ENCODE results near the gene KRTAP9-9.
"Not testable (repeated sequence)": the region's sequence is repeated elsewhere in the genome, so short reads cannot be mapped to it uniquely, and the experiment has no call there.

The KRTAP9-9 gene

DNA sequence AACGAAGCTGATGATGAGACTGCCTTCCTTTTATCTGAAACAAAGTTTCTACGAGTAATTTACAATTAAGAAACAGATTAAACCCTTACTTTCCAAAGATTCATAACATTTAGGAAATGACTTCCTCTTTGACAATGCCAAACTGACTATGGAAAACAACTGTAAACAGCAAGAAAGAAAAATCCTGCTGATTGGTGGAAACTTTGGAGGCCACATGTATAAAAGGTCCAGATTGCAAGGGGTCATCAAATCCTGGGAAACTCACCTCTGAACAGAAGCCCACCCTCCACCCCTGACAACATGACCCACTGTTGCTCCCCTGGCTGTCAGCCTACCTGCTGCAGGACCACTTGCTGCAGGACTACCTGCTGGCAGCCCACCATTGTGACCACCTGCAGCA, 9.9 kb downstream of the KRTAP9-9 start, which contains the start of gene KRTAP9-6:
Gene KRTAP9-6 (plus strand): TSS at position 301 of the 400 bp plus-strand sequence. CDS start 0 bp downstream, at position 301.
- DNase-seq (ENCODE audit: low spot score), result no peak

DNA sequence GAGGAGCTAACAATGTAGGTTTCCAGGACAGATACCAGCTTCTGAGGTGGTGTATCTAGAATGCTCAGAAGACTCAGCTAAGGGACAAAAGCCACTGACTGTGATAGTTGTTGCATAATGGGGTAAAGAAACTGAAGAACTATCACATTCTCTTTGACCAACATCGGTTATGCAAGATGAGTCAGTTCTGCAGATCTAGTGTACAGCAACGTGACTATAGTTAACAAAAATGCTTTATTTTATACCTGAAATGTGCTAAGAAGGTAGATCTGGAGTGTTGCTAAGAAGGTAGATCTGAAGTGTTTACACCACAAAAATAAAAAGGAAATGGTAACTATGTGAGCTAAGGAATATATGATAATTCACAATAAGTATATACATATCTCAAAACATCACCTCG, 12.5 kb downstream of the KRTAP9-9 start:
- no peak for DNase-seq (ENCODE audit: low spot score)

- not testable (repeated sequence) for DNase-seq (ENCODE audit: low spot score)
These were observed 16.1 kb downstream of the KRTAP9-9 start for GRCh38 chr17:41271323-41271722.

- DNase-seq (ENCODE audit: low spot score), result no peak
These were observed 16.7 kb downstream of the KRTAP9-9 start for GRCh38 chr17:41271858-41272257.

DNA sequence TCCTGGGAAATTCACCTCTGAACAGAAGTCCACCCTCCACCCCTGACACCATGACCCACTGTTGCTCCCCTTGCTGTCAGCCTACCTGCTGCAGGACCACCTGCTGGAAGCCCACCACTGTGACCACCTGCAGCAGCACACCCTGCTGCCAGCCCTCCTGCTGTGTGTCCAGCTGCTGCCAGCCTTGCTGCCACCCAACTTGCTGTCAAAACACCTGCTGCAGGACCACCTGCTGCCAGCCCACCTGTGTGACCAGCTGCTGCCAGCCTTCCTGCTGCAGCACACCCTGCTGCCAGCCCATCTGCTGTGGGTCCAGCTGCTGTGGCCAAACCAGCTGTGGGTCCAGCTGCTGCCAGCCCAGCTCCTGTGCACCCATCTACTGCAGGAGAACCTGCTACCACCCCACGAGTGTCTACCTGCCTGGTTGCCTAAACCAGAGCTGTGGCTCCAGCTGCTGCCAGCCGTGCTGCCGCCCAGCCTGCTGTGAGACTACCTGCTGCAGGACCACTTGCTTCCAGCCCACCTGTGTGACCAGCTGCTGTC, 20.5 kb downstream of the KRTAP9-9 start, which contains the start of gene KRTAP9-7:
Gene KRTAP9-7 (plus strand): TSS at position 51 of the 543 bp plus-strand sequence. CDS start 0 bp downstream, at position 51.
- not testable (repeated sequence) for DNase-seq (ENCODE audit: low spot score)

GRCh38 chr17:41278176-41278955, 23.2 kb downstream of the KRTAP9-9 start:
- no peak for DNase-seq (ENCODE audit: low spot score)

- DNase-seq (ENCODE audit: low spot score), result no peak
These were observed 28.9 kb downstream of the KRTAP9-9 start for GRCh38 chr17:41284043-41284442.

GRCh38 chr17:41284546-41284945, 29.4 kb downstream of the KRTAP9-9 start:
- DNase-seq (ENCODE audit: low spot score), result no peak

GRCh38 chr17:41287050-41287449, 31.9 kb downstream of the KRTAP9-9 start:
- DNase-seq (ENCODE audit: low spot score), result no peak

DNA sequence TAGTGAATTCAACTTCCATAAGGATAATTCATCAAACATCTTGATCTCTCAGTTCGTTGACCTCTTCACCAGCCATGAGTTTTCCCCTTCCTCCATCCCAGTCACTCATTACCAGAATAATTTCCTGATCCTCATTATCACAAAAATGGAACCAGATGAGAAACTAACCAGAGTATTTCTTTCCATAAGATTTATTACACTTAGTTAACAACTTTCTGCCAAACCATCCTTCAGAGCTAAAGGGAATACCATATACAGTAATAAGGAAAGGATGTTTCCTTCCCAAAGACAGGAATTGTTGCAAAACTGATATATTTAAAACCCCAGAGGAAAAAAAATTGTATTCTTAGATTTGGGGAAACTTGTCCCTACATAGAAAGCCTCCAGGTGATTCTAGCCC, 38.8 kb downstream of the KRTAP9-9 start:
- DNase-seq (ENCODE audit: low spot score), result no peak

DNA sequence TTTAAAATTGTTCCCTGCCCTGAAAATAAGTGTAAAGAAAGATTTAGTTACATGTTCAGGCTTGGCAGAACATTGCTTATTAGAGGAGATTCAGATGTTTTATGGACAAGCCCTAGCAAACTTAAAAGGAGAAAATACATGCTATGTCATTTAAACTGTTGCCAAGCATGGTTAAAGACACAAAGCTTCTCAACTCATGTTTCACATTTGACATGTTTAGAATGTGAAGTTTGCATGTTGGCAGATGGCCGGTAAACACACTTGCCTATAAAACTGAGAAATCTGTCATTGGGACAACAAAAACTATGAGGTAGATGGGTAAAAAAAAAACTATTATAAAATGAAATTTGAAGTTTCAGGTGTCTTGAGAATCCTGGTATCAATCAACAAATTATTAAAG, 41.7 kb downstream of the KRTAP9-9 start:
- no peak for DNase-seq (ENCODE audit: low spot score)

GRCh38 chr17:41298458-41299135, 43.4 kb downstream of the KRTAP9-9 start:
- no peak for DNase-seq (ENCODE audit: low spot score)

GRCh38 chr17:41301204-41301790, 46.1 kb downstream of the KRTAP9-9 start:
- DNase-seq (ENCODE audit: low spot score), result no peak

- no peak for DNase-seq (ENCODE audit: low spot score)
These were observed 47.0 kb downstream of the KRTAP9-9 start, which contains the start of gene KRTAP29-1 for GRCh38 chr17:41301916-41302901. KRTAP29-1 (minus strand) TSS chr17:41302851; CDS start chr17:41302851, 0 bp downstream.

DNA sequence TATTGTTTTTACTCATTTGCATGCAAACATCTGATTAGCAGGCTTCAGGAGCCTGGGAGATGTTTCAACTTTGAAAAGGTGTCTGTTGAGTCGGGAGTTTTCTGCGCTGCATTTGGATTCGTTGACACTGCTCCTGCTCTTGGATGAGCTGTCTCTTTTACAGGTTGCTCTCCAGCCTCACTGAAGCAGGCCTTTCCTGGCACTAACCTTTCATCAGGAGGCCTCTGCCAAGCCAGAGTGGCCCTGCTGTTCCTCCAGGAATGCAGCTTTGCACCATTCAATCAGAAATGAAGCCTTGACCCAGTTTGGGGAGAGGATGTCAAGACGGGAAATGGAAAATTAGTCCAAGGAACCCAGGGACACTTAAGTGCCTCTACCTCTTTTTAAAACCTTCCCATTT, 47.8 kb downstream of the KRTAP9-9 start:
- DNase-seq (ENCODE audit: low spot score), result no peak

GRCh38 chr17:41304091-41304490, 48.9 kb downstream of the KRTAP9-9 start:
- DNase-seq (ENCODE audit: low spot score), result no peak
